HEK293T (cell line): Measurements from ENCODE around the gene CADM1.

Experiments
- ARNT ChIP-seq: fragments of 450-650 bp; IDR thresholded peaks from 2 replicates; pipeline ENCODE4 v1.6.1; 2017; ENCODE audit warnings: mild to moderate bottlenecking
- BHLHE40 ChIP-seq: fragments of 450-650 bp; IDR thresholded peaks from 2 replicates; pipeline ENCODE4 v1.6.1; 2016; ENCODE audit warnings: mild to moderate bottlenecking, moderate library complexity, borderline replicate concordance
- ELF4 ChIP-seq: fragments of 450-650 bp; IDR thresholded peaks from 2 replicates; pipeline ENCODE4 v1.6.1; 2017; ENCODE audit warnings: antibody characterized with exemption
- FOXA1 ChIP-seq: fragments of 450-650 bp; IDR thresholded peaks from 2 replicates; pipeline ENCODE4 v1.6.1; 2016; ENCODE audit warnings: mild to moderate bottlenecking
- FOXK2 ChIP-seq: fragments of 450-650 bp; IDR thresholded peaks from 2 replicates; pipeline ENCODE4 v1.6.1; 2016; ENCODE audit warnings: mild to moderate bottlenecking
- FOXM1 ChIP-seq: fragments of 450-650 bp; IDR thresholded peaks from 2 replicates; pipeline ENCODE4 v1.6.1; 2017; ENCODE audit warnings: mild to moderate bottlenecking, borderline replicate concordance
- HDGF ChIP-seq: fragments of 450-650 bp; IDR thresholded peaks from 2 replicates; pipeline ENCODE4 v1.6.1; 2017; ENCODE audit warnings: antibody characterized with exemption, borderline replicate concordance
- L3MBTL2 ChIP-seq: fragments of 450-650 bp; conservative IDR thresholded peaks from 2 replicates; pipeline ENCODE4 v1.6.1; 2016; ENCODE audit warnings: mild to moderate bottlenecking
- LEF1 ChIP-seq: fragments of 450-650 bp; IDR thresholded peaks from 2 replicates; pipeline ENCODE4 v1.6.1; 2017; ENCODE audit warnings: mild to moderate bottlenecking, borderline replicate concordance
- SP1 ChIP-seq: fragments of 450-650 bp; IDR thresholded peaks from 2 replicates; pipeline ENCODE4 v1.6.1; 2017

GRCh38 chr11:115306689-115307088 lies 197.5 kb downstream of the CADM1 start:
- TF ChIP-seq FOXM1 (no peak), SP1 (no peak), FOXA1 (no peak), ARNT (no peak), FOXK2 (no peak), LEF1 (no peak), BHLHE40 (no peak), L3MBTL2 (no peak), ELF4 (no peak), HDGF (no peak)
